ENCODE results near the gene CCDC50. TPM values are rescaled to one million over a fixed set of nuclear protein-coding genes. Genes with fewer than 3 reads are reported as not detected.

CCDC50 gene
- total RNA-seq, 1 donor from 2014 or later, result 89.9 TPM

GRCh38 chr3:191417457-191417729 lies 88.2 kb downstream of the CCDC50 start:
- no peaks in the 10 kb centered on the region for H3K36me3 Mint-ChIP-seq (ENCODE audit: low read depth, unreplicated experiment)
- Histone ChIP-seq H3K36me3 (ENCODE audit: insufficient read depth, low read length) (no peaks in the 10 kb centered on the region), H2AFZ (ENCODE audit: low read depth, low read length) (no peak overlapping the region), H3K27me3 (ENCODE audit: insufficient read depth, low read length) (no peaks in the 10 kb centered on the region), H3K4me3 (ENCODE audit: insufficient read depth, low read depth, low read length) (no peak overlapping the region), H3K27ac (ENCODE audit: low read depth, low read length) (no peak overlapping the region), H3K4me2 (ENCODE audit: low read length) (no peak overlapping the region), H3K79me2 (ENCODE audit: insufficient read depth, low read length) (no peaks in the 10 kb centered on the region), H3K9ac (ENCODE audit: low read length) (no peak overlapping the region), H3K4me1 (ENCODE audit: insufficient read depth, low read length) (peaks cover 6% of the 10 kb centered on the region), H3K9me3 (ENCODE audit: insufficient read depth, low read depth, low read length) (no peaks in the 10 kb centered on the region), H4K20me1 (ENCODE audit: insufficient read depth, low read length) (no peaks in the 10 kb centered on the region)
- H3K9me3 Mint-ChIP-seq (ENCODE audit: unreplicated experiment), result peaks cover 1% of the 10 kb centered on the region
- no peaks in the 10 kb centered on the region for H3K27me3 Mint-ChIP-seq (ENCODE audit: low read depth, unreplicated experiment)
- TF ChIP-seq CTCF (IDR thresholded peaks at IDR 0.05; ENCODE audit: insufficient read depth, low read depth, low read length) (no peak), EZH2 (IDR thresholded peaks at IDR 0.05; ENCODE audit: insufficient read depth, low read length) (no peak)
- no peak overlapping the region for H3K4me3 Mint-ChIP-seq (ENCODE audit: unreplicated experiment)
- peaks cover 6% of the 10 kb centered on the region for H3K4me1 Mint-ChIP-seq (ENCODE audit: low read depth, unreplicated experiment)
- no peak for DNase-seq (ENCODE audit: low read depth)
- no peak overlapping the region for H3K27ac Mint-ChIP-seq (ENCODE audit: unreplicated experiment)
- FAIRE-seq, result no peak

- Histone ChIP-seq H3K4me2 (ENCODE audit: low read length) (no peak overlapping the region), H4K20me1 (ENCODE audit: insufficient read depth, low read length) (no peaks in the 10 kb centered on the region), H3K9ac (ENCODE audit: low read length) (no peak overlapping the region), H3K27me3 (ENCODE audit: insufficient read depth, low read length) (no peaks in the 10 kb centered on the region), H3K9me3 (ENCODE audit: insufficient read depth, low read depth, low read length) (no peaks in the 10 kb centered on the region), H3K4me3 (ENCODE audit: insufficient read depth, low read depth, low read length) (no peak overlapping the region), H3K36me3 (ENCODE audit: insufficient read depth, low read length) (no peaks in the 10 kb centered on the region), H3K4me1 (ENCODE audit: insufficient read depth, low read length) (no peaks in the 10 kb centered on the region), H3K79me2 (ENCODE audit: insufficient read depth, low read length) (no peaks in the 10 kb centered on the region), H2AFZ (ENCODE audit: low read depth, low read length) (no peak overlapping the region), H3K27ac (ENCODE audit: low read depth, low read length) (no peak overlapping the region)
- H3K36me3 Mint-ChIP-seq (ENCODE audit: low read depth, unreplicated experiment), result no peaks in the 10 kb centered on the region
- no peaks in the 10 kb centered on the region for H3K4me1 Mint-ChIP-seq (ENCODE audit: low read depth, unreplicated experiment)
- TF ChIP-seq CTCF (IDR thresholded peaks at IDR 0.05; ENCODE audit: insufficient read depth, low read depth, low read length) (no peak), EZH2 (IDR thresholded peaks at IDR 0.05; ENCODE audit: insufficient read depth, low read length) (no peak)
- H3K27me3 Mint-ChIP-seq (ENCODE audit: low read depth, unreplicated experiment), result peaks cover 3% of the 10 kb centered on the region
- no peaks in the 10 kb centered on the region for H3K9me3 Mint-ChIP-seq (ENCODE audit: unreplicated experiment)
- no peak overlapping the region for H3K4me3 Mint-ChIP-seq (ENCODE audit: unreplicated experiment)
- DNase-seq (ENCODE audit: low read depth) (no peak), FAIRE-seq (no peak)
- H3K27ac Mint-ChIP-seq (ENCODE audit: unreplicated experiment), result no peak overlapping the region
Measured at GRCh38 chr3:191420771-191421170, 91.6 kb downstream of the CCDC50 start.

- no peak for FAIRE-seq
- Histone ChIP-seq H3K36me3 (ENCODE audit: insufficient read depth, low read length) (no peaks in the 10 kb centered on the region), H3K4me1 (ENCODE audit: insufficient read depth, low read length) (no peaks in the 10 kb centered on the region), H3K27ac (ENCODE audit: low read depth, low read length) (no peak overlapping the region), H3K4me2 (ENCODE audit: low read length) (no peak overlapping the region), H4K20me1 (ENCODE audit: insufficient read depth, low read length) (no peaks in the 10 kb centered on the region), H3K9ac (ENCODE audit: low read length) (no peak overlapping the region), H3K79me2 (ENCODE audit: insufficient read depth, low read length) (no peaks in the 10 kb centered on the region), H3K27me3 (ENCODE audit: insufficient read depth, low read length) (no peaks in the 10 kb centered on the region), H2AFZ (ENCODE audit: low read depth, low read length) (no peak overlapping the region), H3K4me3 (ENCODE audit: insufficient read depth, low read depth, low read length) (no peak overlapping the region), H3K9me3 (ENCODE audit: insufficient read depth, low read depth, low read length) (no peaks in the 10 kb centered on the region)
- Mint-ChIP-seq H3K4me1 (ENCODE audit: low read depth, unreplicated experiment) (no peaks in the 10 kb centered on the region), H3K9me3 (ENCODE audit: unreplicated experiment) (no peaks in the 10 kb centered on the region), H3K36me3 (ENCODE audit: low read depth, unreplicated experiment) (no peaks in the 10 kb centered on the region), H3K27ac (ENCODE audit: unreplicated experiment) (no peak overlapping the region), H3K27me3 (ENCODE audit: low read depth, unreplicated experiment) (peaks cover 3% of the 10 kb centered on the region), H3K4me3 (ENCODE audit: unreplicated experiment) (no peak overlapping the region)
- DNase-seq (ENCODE audit: low read depth), result no peak
- TF ChIP-seq CTCF (IDR thresholded peaks at IDR 0.05; ENCODE audit: insufficient read depth, low read depth, low read length) (no peak), EZH2 (IDR thresholded peaks at IDR 0.05; ENCODE audit: insufficient read depth, low read length) (no peak)
Measured at GRCh38 chr3:191424881-191425280, 95.7 kb downstream of the CCDC50 start.
